Duodenal mucosa (tissue), 2 donors: ENCODE results near the gene GATB.

Experiments
- H3K27ac ChIP-seq: one replicate; pipeline ENCODE4 v1.7.0; 2013; ENCODE audit warnings: low read depth, low read length
- H3K27me3 ChIP-seq, 2 donors: one replicate each; pipeline ENCODE4 v1.7.0; 2013; ENCODE audit warnings: low read length in 2 of 2, control low read depth in 1 of 2; ENCODE audit not compliant: insufficient read depth in 2 of 2, control insufficient read depth in 1 of 2
- H3K36me3 ChIP-seq, 2 donors: one replicate each; pipeline ENCODE4 v1.7.0; 2013; ENCODE audit warnings: low read length in 2 of 2, control low read depth in 1 of 2; ENCODE audit not compliant: insufficient read depth in 2 of 2, control insufficient read depth in 1 of 2
- H3K4me1 ChIP-seq, 2 donors: one replicate each; pipeline ENCODE4 v1.7.0; 2013; ENCODE audit warnings: low read length in 2 of 2, control low read depth in 1 of 2; ENCODE audit not compliant: insufficient read depth in 2 of 2, control insufficient read depth in 1 of 2
- H3K4me3 ChIP-seq, 2 donors: one replicate each; pipeline ENCODE4 v1.7.0; 2013; ENCODE audit warnings: low read length in 2 of 2, low read depth in 1 of 2
- H3K9ac ChIP-seq, 2 donors: one replicate each; pipeline ENCODE4 v1.7.0; 2013; ENCODE audit warnings: low read length in 2 of 2, low read depth in 1 of 2
- H3K9me3 ChIP-seq, 2 donors: one replicate each; pipeline ENCODE4 v1.7.0; 2013; ENCODE audit warnings: low read length in 2 of 2, control low read depth in 1 of 2; ENCODE audit not compliant: control insufficient read depth in 1 of 2

GATB gene

DNA sequence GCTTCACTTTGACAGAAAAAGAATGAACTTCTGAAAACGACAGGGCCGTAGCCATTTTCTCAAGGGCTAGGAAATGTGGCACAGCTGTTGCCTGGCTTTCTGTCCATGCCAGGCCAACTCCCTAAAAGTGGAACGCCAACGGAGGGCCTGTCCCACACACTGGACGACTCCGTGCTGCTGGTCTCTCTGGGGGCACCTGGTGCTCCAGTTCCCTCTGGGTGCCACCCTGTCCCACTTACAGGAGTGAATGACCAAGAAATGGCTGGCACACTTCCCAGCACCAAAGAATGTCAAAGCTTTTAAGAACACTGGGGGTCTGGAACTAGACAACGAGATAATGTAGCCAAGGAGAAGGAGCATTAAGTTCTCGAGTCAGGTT is 40.9 kb downstream of the GATB start:
- Histone ChIP-seq H3K27ac (no peak overlapping the region), H3K36me3 (peaks cover 0 to 11% of the 10 kb centered on the region in 2 donors), H3K9me3 (no peaks in the 10 kb centered on the region), H3K9ac (no peak overlapping the region), H3K27me3 (no peaks in the 10 kb centered on the region), H3K4me1 (no peaks in the 10 kb centered on the region), H3K4me3 (no peak overlapping the region)

DNA sequence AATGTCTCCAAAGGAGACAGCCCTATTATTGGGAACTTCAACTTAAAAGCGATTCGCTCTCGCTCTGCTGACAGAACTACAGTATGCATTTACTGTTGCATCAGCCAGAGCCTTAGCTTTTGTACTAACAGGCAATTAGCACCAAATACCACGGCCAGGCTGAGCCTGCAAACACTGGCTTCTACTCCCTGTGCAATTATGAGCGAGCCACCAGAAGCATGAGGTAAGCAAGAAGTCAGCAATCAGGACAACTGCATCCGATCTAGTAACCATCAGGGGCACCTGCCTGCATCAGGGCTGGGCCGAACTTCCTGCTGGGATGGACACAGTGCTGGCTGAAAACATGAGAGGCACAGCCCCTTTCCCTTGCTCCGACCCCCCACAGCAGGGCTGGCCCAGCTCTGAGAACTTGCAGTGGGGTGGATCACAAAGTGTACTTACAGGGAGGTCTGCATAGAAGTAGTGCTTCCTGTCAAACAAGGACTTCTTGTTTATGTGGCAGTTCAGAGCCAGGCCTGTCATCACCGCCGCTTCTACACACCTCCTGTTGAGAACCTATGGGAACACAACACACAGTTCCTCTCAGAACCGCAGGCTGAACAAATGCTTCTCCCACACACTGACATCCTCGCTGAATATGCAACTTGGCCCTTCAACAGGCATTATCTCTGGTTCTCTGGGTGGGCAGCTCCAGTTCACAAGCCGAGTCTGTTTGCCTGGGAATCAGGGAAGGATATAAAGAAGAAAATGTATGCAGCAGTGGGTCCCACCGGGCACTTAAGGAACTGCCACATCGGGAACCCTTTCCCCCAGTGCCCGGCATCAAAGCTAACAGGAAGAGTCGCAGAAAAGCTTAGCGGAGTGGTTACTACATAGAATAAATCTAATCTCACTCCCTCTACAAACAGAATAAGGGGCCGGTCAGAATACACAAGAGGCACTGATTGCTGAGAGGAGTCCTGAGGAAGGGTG is 41.5 kb downstream of the GATB start:
- Histone ChIP-seq H3K4me1 (no peaks in the 10 kb centered on the region), H3K36me3 (peaks cover 0 to 11% of the 10 kb centered on the region in 2 donors), H3K27ac (no peak overlapping the region), H3K9ac (no peak overlapping the region), H3K27me3 (no peaks in the 10 kb centered on the region), H3K4me3 (no peak overlapping the region), H3K9me3 (no peaks in the 10 kb centered on the region)

DNA sequence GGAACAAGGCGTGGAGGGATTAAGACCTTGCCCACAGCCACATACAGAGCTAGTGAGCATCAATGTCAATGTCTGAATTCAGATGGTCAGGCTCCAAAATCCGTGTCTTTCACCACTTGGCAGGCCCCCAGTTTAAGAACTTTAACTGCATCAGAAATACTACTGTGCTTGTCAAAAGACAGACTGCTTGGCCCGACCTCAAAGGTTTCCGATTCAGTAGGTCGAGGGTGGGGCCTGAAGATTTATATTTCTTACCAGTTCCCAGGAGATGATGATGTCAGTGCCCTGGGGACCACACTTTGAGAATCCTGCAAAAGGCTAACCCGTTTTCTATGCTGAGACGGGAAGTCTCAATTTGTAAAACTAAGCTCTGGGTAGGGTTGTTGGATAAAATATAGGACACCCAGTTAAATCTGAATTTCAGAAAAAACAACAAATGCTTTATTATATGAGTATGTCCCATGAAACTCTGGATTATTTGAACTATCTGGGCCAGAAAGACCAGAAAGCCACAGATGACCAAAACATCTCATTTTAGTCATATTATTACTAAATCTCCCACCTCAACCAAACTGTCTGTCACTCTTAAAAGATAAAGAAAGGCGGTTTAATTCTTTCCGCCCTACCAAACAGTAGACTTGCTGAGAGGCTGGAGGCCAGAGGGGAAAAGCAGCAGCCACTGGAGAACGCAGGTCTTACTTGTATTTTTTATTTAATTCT is 42.7 kb downstream of the GATB start:
- Histone ChIP-seq H3K9ac (no peak overlapping the region), H3K9me3 (no peaks in the 10 kb centered on the region), H3K36me3 (peaks cover 0 to 15% of the 10 kb centered on the region in 2 donors), H3K4me3 (no peak overlapping the region), H3K4me1 (no peaks in the 10 kb centered on the region), H3K27me3 (no peaks in the 10 kb centered on the region), H3K27ac (no peak overlapping the region)

DNA sequence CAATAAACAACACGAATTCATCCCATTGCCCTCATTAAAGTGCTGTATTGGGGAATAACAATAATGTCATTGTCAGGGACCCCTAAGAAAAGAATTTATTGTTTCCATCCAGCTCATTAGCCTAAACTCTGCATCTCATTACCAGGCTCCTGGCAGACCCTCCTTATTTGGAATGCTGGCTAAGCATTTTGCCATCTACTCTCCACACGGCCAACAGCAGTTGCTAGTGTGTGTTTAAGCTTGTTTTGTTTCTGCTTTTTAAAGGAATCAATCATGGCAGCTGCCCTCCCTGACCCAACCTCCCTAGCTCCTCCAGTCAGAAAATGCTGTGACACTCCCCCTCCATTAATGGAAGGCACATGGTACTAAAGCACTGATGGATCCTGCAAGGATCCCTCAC is 43.5 kb downstream of the GATB start:
- H3K4me1 ChIP-seq: no peaks in the 10 kb centered on the region
- no peak overlapping the region for H3K9ac ChIP-seq
- no peaks in the 10 kb centered on the region for H3K27me3 ChIP-seq

DNA sequence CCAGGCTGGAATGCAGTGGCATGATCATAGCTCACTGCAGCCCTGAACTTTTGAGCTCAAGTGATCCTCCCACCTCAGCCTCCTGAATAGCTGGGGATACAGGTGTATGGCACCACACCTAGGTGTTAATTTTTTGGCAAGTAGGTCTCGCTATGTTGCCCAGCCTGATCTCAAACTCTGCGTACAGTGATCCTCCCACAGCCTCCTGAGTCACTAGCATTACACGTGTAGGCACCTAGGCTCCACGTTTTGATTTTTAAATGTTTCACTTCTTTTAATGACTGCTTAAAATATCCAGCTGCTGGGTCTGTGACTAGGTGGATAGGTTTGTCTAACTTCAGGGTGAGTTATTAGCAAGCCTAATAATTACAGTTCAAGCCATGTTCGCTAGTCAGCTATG is 44.5 kb downstream of the GATB start:
- Histone ChIP-seq H3K27me3 (no peaks in the 10 kb centered on the region), H3K9me3 (no peaks in the 10 kb centered on the region), H3K4me1 (no peaks in the 10 kb centered on the region), H3K27ac (no peak overlapping the region), H3K9ac (no peak overlapping the region), H3K4me3 (no peak overlapping the region), H3K36me3 (peaks cover 0 to 15% of the 10 kb centered on the region in 2 donors)

More for the DNA sequence above, 43.5 kb downstream of the GATB start:
- H3K27ac ChIP-seq: no peak overlapping the region
- peaks cover 0 to 19% of the 10 kb centered on the region in 2 donors for H3K36me3 ChIP-seq
- H3K4me3 ChIP-seq: no peak overlapping the region
- no peaks in the 10 kb centered on the region for H3K9me3 ChIP-seq

DNA sequence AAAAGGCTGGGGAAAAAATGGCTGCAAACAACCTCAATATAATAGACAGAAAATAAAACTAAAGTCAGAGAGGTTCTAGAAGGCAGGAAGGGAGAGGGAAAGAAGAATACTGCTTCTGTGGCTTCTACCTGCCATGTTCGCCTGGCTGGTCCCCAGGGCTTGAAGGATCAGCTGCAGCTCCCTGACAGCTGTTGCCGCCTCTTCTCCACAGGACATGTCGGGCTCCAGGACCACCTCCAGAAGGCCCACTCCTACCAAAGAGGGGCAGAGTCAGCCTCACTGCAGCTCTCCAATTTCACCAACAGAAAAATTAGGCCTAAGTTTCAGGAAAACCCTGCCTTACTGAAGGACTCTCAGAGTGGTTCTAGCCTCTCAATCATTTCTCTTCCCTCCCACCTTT is 44.9 kb downstream of the GATB start:
- H3K27ac ChIP-seq: no peak overlapping the region
- H3K27me3 ChIP-seq: no peaks in the 10 kb centered on the region

DNA sequence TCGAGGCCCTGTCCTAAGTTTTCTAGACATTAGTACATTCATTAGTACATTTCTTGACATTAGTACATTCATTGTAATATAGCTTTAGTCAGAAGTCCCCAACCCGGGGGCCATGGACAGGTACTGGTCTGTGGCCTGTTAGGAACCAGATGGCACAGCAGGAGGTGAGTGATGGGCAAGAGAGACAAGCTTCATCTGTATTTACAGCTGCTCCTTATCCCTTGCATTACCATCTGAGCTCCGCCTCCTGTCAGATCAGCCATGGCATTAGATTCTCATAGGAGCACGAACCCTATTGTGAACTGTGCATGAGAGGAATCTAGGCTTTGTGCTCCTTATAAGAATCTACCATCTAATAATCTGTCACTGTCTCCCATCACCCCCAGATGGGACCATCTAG is 48.0 kb downstream of the GATB start:
- Histone ChIP-seq H3K9me3 (no peaks in the 10 kb centered on the region), H3K4me1 (no peaks in the 10 kb centered on the region), H3K36me3 (peaks cover 0 to 11% of the 10 kb centered on the region in 2 donors), H3K9ac (no peak overlapping the region), H3K4me3 (no peak overlapping the region), H3K27ac (no peak overlapping the region), H3K27me3 (no peaks in the 10 kb centered on the region)

More for the DNA sequence above, 44.9 kb downstream of the GATB start:
- Histone ChIP-seq H3K4me1 (no peaks in the 10 kb centered on the region), H3K9ac (no peak overlapping the region), H3K36me3 (peaks cover 0 to 15% of the 10 kb centered on the region in 2 donors), H3K9me3 (no peaks in the 10 kb centered on the region), H3K4me3 (no peak overlapping the region)

DNA sequence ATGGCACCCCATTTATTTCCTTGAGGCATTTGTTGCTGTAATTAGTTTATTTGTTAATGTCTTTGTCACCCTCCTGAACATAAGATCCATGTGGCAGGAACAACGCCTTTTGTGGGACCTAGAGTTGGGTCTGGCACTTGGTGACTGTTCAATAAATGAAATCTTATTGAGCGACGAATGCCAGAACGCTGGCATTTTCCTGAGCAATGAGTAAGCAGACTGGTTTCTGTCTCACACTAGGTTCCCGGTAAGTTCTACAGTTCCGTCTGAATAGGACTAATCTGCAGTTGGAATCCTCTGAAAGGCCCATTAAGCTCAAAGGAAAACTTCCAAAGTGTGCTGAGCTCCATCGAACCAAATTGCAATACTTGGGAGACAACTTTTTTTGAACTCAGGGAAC is 49.2 kb downstream of the GATB start:
- H3K27me3 ChIP-seq: no peaks in the 10 kb centered on the region
- no peaks in the 10 kb centered on the region for H3K9me3 ChIP-seq
- H3K9ac ChIP-seq: no peak overlapping the region
- no peak overlapping the region for H3K4me3 ChIP-seq
- peaks cover 0 to 19% of the 10 kb centered on the region in 2 donors for H3K36me3 ChIP-seq
- H3K4me1 ChIP-seq: no peaks in the 10 kb centered on the region
- H3K27ac ChIP-seq: no peak overlapping the region

DNA sequence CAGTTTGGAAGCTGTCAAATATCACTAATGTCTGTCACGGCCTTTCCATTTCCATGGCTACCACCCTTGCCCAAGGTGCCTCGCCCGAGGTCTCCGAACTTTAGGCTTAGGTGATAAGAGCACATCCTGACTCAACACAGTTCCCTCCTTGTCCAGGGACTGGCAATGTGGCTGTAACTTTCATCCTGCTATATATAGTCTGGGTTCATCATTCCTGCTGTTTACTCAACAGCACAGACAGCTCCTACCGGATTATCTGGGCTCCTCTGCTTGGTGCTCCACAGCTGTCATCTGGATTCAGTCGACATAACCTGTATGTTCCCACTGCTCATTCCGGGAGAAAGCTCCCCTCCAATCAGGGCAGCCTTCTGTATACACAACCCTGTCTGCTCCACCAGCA is 51.2 kb downstream of the GATB start:
- Histone ChIP-seq H3K27me3 (no peaks in the 10 kb centered on the region), H3K9me3 (no peaks in the 10 kb centered on the region), H3K27ac (no peak overlapping the region), H3K4me1 (no peaks in the 10 kb centered on the region), H3K4me3 (no peak overlapping the region), H3K36me3 (peaks cover 0 to 22% of the 10 kb centered on the region in 2 donors), H3K9ac (no peak overlapping the region)

DNA sequence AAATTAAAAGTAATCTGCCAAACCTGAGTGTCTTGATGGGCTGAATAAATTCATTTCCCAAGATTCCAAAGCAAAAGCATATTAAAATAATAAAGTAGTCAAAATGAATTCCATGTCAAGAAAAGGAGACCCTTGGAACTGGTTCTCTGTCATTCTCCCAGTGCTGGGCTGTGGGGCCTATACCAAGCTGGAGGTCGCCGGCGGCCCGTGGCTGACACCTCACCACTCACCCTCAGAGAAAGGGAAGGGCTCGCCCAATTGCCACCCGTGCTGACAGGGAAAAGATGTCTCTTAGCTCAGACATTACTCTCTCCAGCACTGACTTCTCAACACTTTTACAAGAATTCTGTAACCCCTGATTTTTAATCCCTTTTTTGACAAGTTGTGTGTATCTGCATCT is 51.7 kb downstream of the GATB start:
- no peaks in the 10 kb centered on the region for H3K9me3 ChIP-seq
- H3K36me3 ChIP-seq: peaks cover 0 to 19% of the 10 kb centered on the region in 2 donors
- no peaks in the 10 kb centered on the region for H3K27me3 ChIP-seq
- no peaks in the 10 kb centered on the region for H3K4me1 ChIP-seq
- no peak overlapping the region for H3K9ac ChIP-seq
- no peak overlapping the region for H3K4me3 ChIP-seq
- H3K27ac ChIP-seq: no peak overlapping the region
